CD4-positive, alpha-beta T cell (primary cell): ENCODE measurements around the gene PLPP6. TPM values are rescaled to one million over a fixed set of nuclear protein-coding genes. Genes with fewer than 3 reads are reported as not detected.

Experiments used
- ATAC-seq: fragments of 200-7000 bp; cut with Tn5 transposase; one replicate; pipeline ENCODE4 v1.10.0; 2022; ENCODE audit warnings: mild to moderate bottlenecking; ENCODE audit not compliant: poor library complexity
- CTCF ChIA-PET: fragments of 350-600 bp; sonication (Branson Sonifier 250); formaldehyde crosslinking; loops from one replicate; lab custom pipeline; 2021; ENCODE audit warnings: antibody characterized with exemption, inconsistent platforms; lab: Charles Lee
- POLR2A ChIA-PET: fragments of 350-600 bp; sonication (Branson Sonifier 250); formaldehyde crosslinking; loops from one replicate; lab custom pipeline; 2021; ENCODE audit warnings: antibody characterized with exemption, inconsistent platforms; lab: Charles Lee
- DNase-seq, 14 experiments: peaks; one replicate each; pipeline ENCODE4 v3.0.0-alpha.2; 2013 to 2020; ENCODE audit warnings: mixed read lengths in 2 of 14
- H3K27ac ChIP-seq, 2 donors: one replicate each; pipeline versions ENCODE4 v1.5.1 to v1.7.0; 2013; ENCODE audit warnings: low read length in 2 of 2, low read depth in 1 of 2, mild to moderate bottlenecking in 1 of 2
- H3K27me3 ChIP-seq, 2 experiments: 1 replicate in 1 of 2; 2 replicates in 1 of 2; pipeline versions ENCODE4 v1.6.1 to v1.7.0; 2013; ENCODE audit warnings: low read length in 2 of 2, control low read depth in 1 of 2, mild to moderate bottlenecking in 1 of 2, moderate library complexity in 1 of 2; ENCODE audit not compliant: insufficient read depth in 2 of 2, control insufficient read depth in 1 of 2
- H3K36me3 ChIP-seq: one replicate; pipeline ENCODE4 v1.6.1; 2013; ENCODE audit warnings: low read length, control low read depth; ENCODE audit not compliant: insufficient read depth
- H3K4me1 ChIP-seq: one replicate; pipeline ENCODE4 v1.6.1; 2013; ENCODE audit warnings: low read length, control low read depth; ENCODE audit not compliant: insufficient read depth
- H3K4me3 ChIP-seq: one replicate; pipeline ENCODE4 v1.5.1; 2013; ENCODE audit warnings: mild to moderate bottlenecking, low read length, moderate library complexity
- H3K9me3 ChIP-seq, 2 experiments: 1 replicate in 1 of 2; 2 replicates in 1 of 2; pipeline versions ENCODE4 v1.6.1 to v1.7.0; 2013; ENCODE audit warnings: low read length in 2 of 2, mild to moderate bottlenecking in 2 of 2, control low read depth in 1 of 2, moderate library complexity in 1 of 2; ENCODE audit not compliant: control insufficient read depth in 1 of 2, insufficient read depth in 1 of 2
- H3K27ac Mint-ChIP-seq: one replicate; pipeline ENCODE4 v1.8.0; 2020; ENCODE audit warnings: mixed read lengths
- H3K27me3 Mint-ChIP-seq: one replicate; pipeline ENCODE4 v1.8.0; 2021; ENCODE audit warnings: mixed read lengths
- H3K36me3 Mint-ChIP-seq: one replicate; pipeline ENCODE4 v1.8.0; 2021; ENCODE audit warnings: low read depth, mixed read lengths
- H3K4me1 Mint-ChIP-seq: one replicate; pipeline ENCODE4 v1.8.0; 2021; ENCODE audit warnings: low read depth, mixed read lengths
- H3K4me3 Mint-ChIP-seq: one replicate; pipeline ENCODE4 v1.8.0; 2020; ENCODE audit warnings: mild to moderate bottlenecking, mixed read lengths
- H3K9me3 Mint-ChIP-seq: one replicate; pipeline ENCODE4 v1.8.0; 2020; ENCODE audit warnings: mixed read lengths
- intact Hi-C, 2 experiments: fragments of 100-400 bp; cut with DNase I in 1 of 2; cut with micrococcal nuclease in 1 of 2; formaldehyde crosslinking; loops; one replicate each; pipeline versions ENCODE4 v1.15.1 to v1.9.0; 2023 to 2025; cut with DNase I, micrococcal nuclease
- total RNA-seq, 174 experiments: library from RNA in 2 of 174; stranded (reverse) in 2 of 174; gene quantifications; one replicate each; pipeline ENCODE4 v1.2.3 and lab custom pipeline; 2021 to 2026
- TF ChIP-seq, protein P1 (sequence below): fragments of 200-600 bp; IDR thresholded peaks from one replicate; pipeline ENCODE4 v1.8.0; 2022; ENCODE audit warnings: antibody characterized with exemption, mild to moderate bottlenecking

PLPP6 gene
- total RNA-seq, 2 experiments from 2014 or later = 8.9 to 10.5 TPM

DNA sequence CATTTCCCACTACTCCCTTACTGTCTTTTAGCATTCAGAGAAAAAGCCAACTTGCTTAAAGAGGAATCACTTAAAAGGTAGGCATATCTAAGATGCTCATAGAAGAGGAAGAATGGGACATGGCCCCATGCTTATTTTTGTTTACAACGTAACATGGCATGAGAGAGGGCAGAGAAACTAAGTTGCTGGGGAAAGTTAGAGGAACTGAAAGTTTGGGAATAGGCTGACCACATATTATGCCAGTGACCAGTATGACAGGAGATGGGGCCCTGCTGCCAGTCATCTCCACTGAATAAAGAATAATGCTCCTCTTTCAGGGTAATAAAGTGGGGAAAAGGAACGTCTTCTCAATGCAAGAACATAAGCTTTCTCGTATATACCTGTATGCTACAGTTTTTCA is 1.9 kb downstream of the PLPP6 start:
- Mint-ChIP-seq H3K9me3 (no peaks in the 10 kb centered on the region), H3K36me3 (peaks cover 5% of the 10 kb centered on the region), H3K27me3 (no peaks in the 10 kb centered on the region), H3K27ac (peak overlapping the region; percentile 88), H3K4me3 (peak overlapping the region; percentile 97), H3K4me1 (peaks cover 74% of the 10 kb centered on the region)
- no peaks in the 10 kb centered on the region for H3K27me3 ChIP-seq
- peaks cover 57% of the 10 kb centered on the region for H3K4me1 ChIP-seq
- CTCF ChIA-PET = interaction anchor here (1.6 to 3.9 kb wide), 2 partner anchors 15 to 21 kb away, joined by 3 to 22 read pairs; partner anchors contain the start of gene CDC37L1
- H3K27ac ChIP-seq = peak overlapping the region in 1 of 2 donors; percentile 47
- intact Hi-C loops = loop anchor here (1.0 to 10.0 kb wide), 6 partner anchors 15 to 1139 kb away; partner anchors contain the start of genes AK3 (in 2 of the 2), RCL1 (in 2 of the 2), CDC37L1 (in 1 of the 2) and RFX3 (in 1 of the 2)
- H3K36me3 ChIP-seq = no peaks in the 10 kb centered on the region
- ATAC-seq = no peak
- POLR2A ChIA-PET = interaction anchor here (1.9 to 5.5 kb wide), 5 partner anchors 13 to 77 kb away, joined by 7 to 95 read pairs (median 17); partner anchors contain the start of genes AK3 and CDC37L1
- H3K9me3 ChIP-seq = no peaks in the 10 kb centered on the region
- peak overlapping the region; percentile 81 for H3K4me3 ChIP-seq
- no peak for DNase-seq
- TF ChIP-seq, protein P1, sequence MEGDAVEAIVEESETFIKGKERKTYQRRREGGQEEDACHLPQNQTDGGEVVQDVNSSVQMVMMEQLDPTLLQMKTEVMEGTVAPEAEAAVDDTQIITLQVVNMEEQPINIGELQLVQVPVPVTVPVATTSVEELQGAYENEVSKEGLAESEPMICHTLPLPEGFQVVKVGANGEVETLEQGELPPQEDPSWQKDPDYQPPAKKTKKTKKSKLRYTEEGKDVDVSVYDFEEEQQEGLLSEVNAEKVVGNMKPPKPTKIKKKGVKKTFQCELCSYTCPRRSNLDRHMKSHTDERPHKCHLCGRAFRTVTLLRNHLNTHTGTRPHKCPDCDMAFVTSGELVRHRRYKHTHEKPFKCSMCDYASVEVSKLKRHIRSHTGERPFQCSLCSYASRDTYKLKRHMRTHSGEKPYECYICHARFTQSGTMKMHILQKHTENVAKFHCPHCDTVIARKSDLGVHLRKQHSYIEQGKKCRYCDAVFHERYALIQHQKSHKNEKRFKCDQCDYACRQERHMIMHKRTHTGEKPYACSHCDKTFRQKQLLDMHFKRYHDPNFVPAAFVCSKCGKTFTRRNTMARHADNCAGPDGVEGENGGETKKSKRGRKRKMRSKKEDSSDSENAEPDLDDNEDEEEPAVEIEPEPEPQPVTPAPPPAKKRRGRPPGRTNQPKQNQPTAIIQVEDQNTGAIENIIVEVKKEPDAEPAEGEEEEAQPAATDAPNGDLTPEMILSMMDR = no peak

GRCh38 chr9:4665357-4665756 is 3.3 kb downstream of the PLPP6 start:
- peak overlapping the region; percentile 88 for H3K27ac Mint-ChIP-seq
- Histone ChIP-seq H3K9me3 (no peaks in the 10 kb centered on the region), H3K27ac (no peak overlapping the region), H3K36me3 (no peaks in the 10 kb centered on the region), H3K4me1 (peaks cover 57% of the 10 kb centered on the region), H3K4me3 (no peak overlapping the region), H3K27me3 (no peaks in the 10 kb centered on the region)
- H3K4me3 Mint-ChIP-seq = peak overlapping the region; percentile 97
- H3K4me1 Mint-ChIP-seq = peaks cover 75% of the 10 kb centered on the region
- H3K27me3 Mint-ChIP-seq = no peaks in the 10 kb centered on the region
- CTCF ChIA-PET = interaction anchor here (0.9 to 3.9 kb wide), 5 partner anchors 14 to 85 kb away, joined by 3 to 22 read pairs (median 3); partner anchors contain the start of gene CDC37L1
- no peaks in the 10 kb centered on the region for H3K9me3 Mint-ChIP-seq
- ATAC-seq (no peak), DNase-seq (no peak)
- peaks cover 5% of the 10 kb centered on the region for H3K36me3 Mint-ChIP-seq
- TF ChIP-seq, protein P1 = no peak
- intact Hi-C loops = loop anchor here in 1 of 2 experiments (10.0 kb wide), 1 partner anchor 1141 kb away; the partner anchor contains the start of gene RFX3
- POLR2A ChIA-PET = interaction anchor here (0.7 to 5.5 kb wide), 16 partner anchors 12 to 1139 kb away, joined by 3 to 95 read pairs (median 6); partner anchors contain the start of genes AK3, CD274, CDC37L1 and JAK2

DNA sequence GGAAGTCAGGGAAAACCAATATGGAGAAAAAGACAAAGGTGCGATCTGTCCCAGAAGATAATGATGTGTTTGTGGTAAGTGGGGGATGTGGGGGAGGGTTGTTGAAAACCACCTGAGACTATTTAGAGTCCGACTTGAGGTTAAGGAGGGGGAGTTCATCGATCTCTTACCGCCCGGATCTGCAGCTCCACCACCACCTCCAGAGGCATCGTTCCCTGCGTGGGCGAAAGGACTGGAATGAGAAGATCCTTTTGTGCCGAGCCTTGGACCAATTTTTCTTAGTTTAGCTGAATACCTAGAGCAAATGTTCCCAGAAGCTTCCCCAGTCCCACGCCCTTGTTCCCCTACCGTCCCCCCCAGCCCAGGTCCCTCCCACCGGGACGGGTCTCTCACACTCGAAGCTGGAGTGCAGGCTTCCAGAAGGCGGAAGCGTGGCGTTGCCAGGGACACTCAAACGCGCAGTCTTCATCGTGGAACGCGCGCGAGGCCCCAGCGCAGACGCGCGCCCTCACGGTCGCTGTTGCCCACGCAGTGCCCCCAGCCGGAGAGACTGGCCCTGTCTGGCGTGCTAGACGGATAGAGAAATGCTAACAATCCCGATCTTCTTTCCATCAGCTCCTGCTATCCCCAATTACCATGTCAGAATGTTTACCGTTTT is 4.1 kb downstream of the PLPP6 start, which contains the start of gene SPATA6L:
Gene SPATA6L (minus strand): TSS at position 439 of the 658 bp plus-strand sequence. CDS start 230 bp downstream, at position 209.
- DNase-seq (peak in 12 of 14 experiments; percentile 17 to 74 (median 40)), ATAC-seq (peak; percentile 26)
- Mint-ChIP-seq H3K9me3 (no peaks in the 10 kb centered on the region), H3K27me3 (no peaks in the 10 kb centered on the region), H3K36me3 (peaks cover 5% of the 10 kb centered on the region), H3K4me3 (peak within 1 kb of the TSS; percentile 97), H3K4me1 (peaks cover 82% of the 10 kb centered on the region), H3K27ac (peak within 1 kb of the TSS; percentile 88)
- Histone ChIP-seq H3K27ac (peak within 1 kb of the TSS; percentile 3 to 38), H3K4me1 (peaks cover 60% of the 10 kb centered on the region), H3K36me3 (no peaks in the 10 kb centered on the region), H3K9me3 (no peaks in the 10 kb centered on the region), H3K4me3 (peak within 1 kb of the TSS; percentile 53), H3K27me3 (no peaks in the 10 kb centered on the region)
- TF ChIP-seq, protein P1 = no peak
- intact Hi-C loops = loop anchor here in 1 of 2 experiments (10.0 kb wide), 1 partner anchor 1141 kb away; the partner anchor contains the start of gene RFX3
- POLR2A ChIA-PET = interaction anchor here (0.7 to 5.5 kb wide), 15 partner anchors 12 to 1140 kb away, joined by 3 to 95 read pairs (median 5); partner anchors contain the start of genes AK3, CD274, CDC37L1 and JAK2
- CTCF ChIA-PET = interaction anchor here (0.9 to 3.9 kb wide), 8 partner anchors 10 to 84 kb away, joined by 3 to 22 read pairs (median 3); partner anchors contain the start of genes AK3 and CDC37L1
